K562 (cell line): Measurements from ENCODE around the gene COL15A1. TPM values are rescaled to one million over a fixed set of nuclear protein-coding genes. Genes with fewer than 3 reads are reported as not detected.

Experiments
- ATAC-seq: fragments of 200-7000 bp; cut with Tn5 transposase; 3 replicates; pipeline ENCODE4 v1.9.1; 2020; ENCODE audit warnings: moderate library complexity
- BruUV-seq: library from RNA; stranded (reverse); fragments of 400-500 nt; replicated peaks from 2 replicates; lab custom pipeline; 2021; lab: Mats Ljungman, UMichigan
- CTCF ChIA-PET: fragments of 300-600 bp; formaldehyde crosslinking; extraction: SDS; loops from one replicate; lab custom pipeline; 2021; ENCODE audit warnings: low intra/inter-chr PET ratio; lab: Yijun Ruan, JAX
- POLR2A ChIA-PET: fragments of 300-600, 350-650 bp; sonication (Branson Sonifier 250); formaldehyde crosslinking; extraction: SDS; loops from one replicate; lab custom pipeline; 2021; ENCODE audit warnings: antibody characterized with exemption, inconsistent platforms; lab: Yijun Ruan, JAX
- DNase-seq, 4 experiments: peaks; one replicate each; pipeline versions ENCODE4 v3.0.0 to v3.0.0-alpha.2; 2011 to 2018; ENCODE audit warnings: low spot score in 3 of 4, mixed read lengths in 3 of 4; ENCODE audit errors: extremely low read depth in 1 of 4
- FAIRE-seq: peaks from 2 replicates; lab custom pipeline; 2011; peaks lifted over from hg19 to GRCh38; lab: Jason Lieb, UNC
- H2AFZ ChIP-seq: 2 replicates; pipeline ENCODE4 v1.6.0; 2011; ENCODE audit warnings: low read depth, low read length, control low read depth, inconsistent platforms
- H3K27ac ChIP-seq: fragments of 200-600 bp; 3 replicates; pipeline ENCODE4 v1.8.0; 2011; ENCODE audit warnings: low read depth, mild to moderate bottlenecking, control low read depth, inconsistent platforms, low read length, moderate library complexity, mixed read lengths; ENCODE audit errors: extremely low read depth
- H3K27me3 ChIP-seq, 2 experiments: fragments of 300-600 bp in 1 of 2; 2 replicates in 1 of 2; 3 replicates in 1 of 2; pipeline versions ENCODE4 v1.6.0 to v1.8.0; 2011; ENCODE audit warnings: inconsistent platforms in 2 of 2, low read length in 2 of 2, mild to moderate bottlenecking in 1 of 2, mixed read lengths in 1 of 2, moderate library complexity in 1 of 2; ENCODE audit not compliant: control insufficient read depth in 2 of 2, insufficient read depth in 2 of 2
- H3K36me3 ChIP-seq: fragments of 300-600 bp; 3 replicates; pipeline ENCODE4 v1.8.0; 2011; ENCODE audit warnings: mild to moderate bottlenecking, low read length, inconsistent platforms; ENCODE audit not compliant: control insufficient read depth, insufficient read depth
- H3K4me1 ChIP-seq, 2 experiments: fragments of 200-600 bp in 1 of 2; replicated peaks in 1 of 2; 2 replicates in 1 of 2; 3 replicates in 1 of 2; pipeline versions ENCODE4 v1.5.1 to v1.8.0; 2011; ENCODE audit warnings: inconsistent platforms in 2 of 2, low read length in 2 of 2, mild to moderate bottlenecking in 1 of 2, mixed read lengths in 1 of 2, moderate library complexity in 1 of 2; ENCODE audit not compliant: control insufficient read depth in 2 of 2, insufficient read depth in 2 of 2
- H3K4me2 ChIP-seq: 2 replicates; pipeline ENCODE4 v1.6.1; 2011; ENCODE audit warnings: low read length, control low read depth, inconsistent platforms, mixed read lengths; ENCODE audit not compliant: insufficient read depth
- H3K4me3 ChIP-seq: fragments of 200-600 bp; sonication (generic), shearing (Covaris generic); 2 replicates; pipeline ENCODE4 v1.5.1; 2016; ENCODE audit warnings: control low read depth, inconsistent platforms
- H3K79me2 ChIP-seq: fragments of 200-600 bp; 3 replicates; pipeline ENCODE4 v1.8.0; 2011; ENCODE audit warnings: low read length, inconsistent platforms; ENCODE audit not compliant: control insufficient read depth, insufficient read depth
- H3K9ac ChIP-seq, 2 experiments: 2 replicates each; pipeline versions ENCODE4 v1.6.0 to v1.6.1; 2011; ENCODE audit warnings: low read depth in 2 of 2, low read length in 2 of 2, control low read depth in 1 of 2, inconsistent platforms in 1 of 2, mild to moderate bottlenecking in 1 of 2, mixed read lengths in 1 of 2; ENCODE audit not compliant: insufficient read depth in 1 of 2
- H3K9me1 ChIP-seq: one replicate; pipeline ENCODE4 v1.6.0; 2011; ENCODE audit warnings: inconsistent platforms, mild to moderate bottlenecking, low read length, moderate library complexity; ENCODE audit not compliant: control insufficient read depth, insufficient read depth
- H3K9me3 ChIP-seq: replicated peaks from 2 replicates; pipeline ENCODE4 v1.5.1; 2011; ENCODE audit warnings: low read depth, low read length, inconsistent platforms; ENCODE audit not compliant: control insufficient read depth, insufficient read depth
- H4K20me1 ChIP-seq: replicated peaks from 2 replicates; pipeline ENCODE4 v1.6.1; 2011; ENCODE audit warnings: low read length, inconsistent platforms, mixed read lengths; ENCODE audit not compliant: control insufficient read depth, insufficient read depth
- CBX8 ChIP-seq: fragments of 200-600 bp; sonication (generic); IDR thresholded peaks from 2 replicates; pipeline ENCODE4 v1.6.1; 2012; ENCODE audit warnings: borderline replicate concordance, mixed run types, low read depth, mild to moderate bottlenecking, moderate library complexity, mixed read lengths, low read length, control low read depth, inconsistent platforms; ENCODE audit not compliant: poor library complexity, severe bottlenecking; ENCODE audit errors: extremely low read depth
- E2F6 ChIP-seq, 2 experiments: IDR thresholded peaks; 2 replicates each; pipeline ENCODE4 v1.6.1; 2011; ENCODE audit warnings: borderline replicate concordance in 1 of 2, control low read depth in 1 of 2, low read depth in 1 of 2, low read length in 1 of 2, mild to moderate bottlenecking in 1 of 2, mixed read lengths in 1 of 2, moderate library complexity in 1 of 2; ENCODE audit not compliant: insufficient read depth in 1 of 2, insufficient read length in 1 of 2, poor library complexity in 1 of 2, severe bottlenecking in 1 of 2; ENCODE audit errors: extremely low read depth in 1 of 2
- FOXP1 ChIP-seq: sonication (generic); formaldehyde crosslinking; IDR thresholded peaks from 2 replicates; pipeline ENCODE4 v1.8.0; 2022; ENCODE audit warnings: mild to moderate bottlenecking, missing genetic modification reagents
- PURB ChIP-seq: sonication (generic); formaldehyde crosslinking; IDR thresholded peaks from 2 replicates; pipeline ENCODE4 v1.9.0; 2021; ENCODE audit warnings: low read depth, mild to moderate bottlenecking, missing genetic modification reagents
- WGBS: fragments of 100-300 bp; shearing (Covaris generic); methylation state at CpG from one replicate; pipeline ENCODE4 v1.1.6; 2016; ENCODE audit warnings: low coverage, mixed read lengths; ENCODE audit not compliant: insufficient coverage; ENCODE audit errors: missing lambda C conversion rate; 5-methylcytosine and 5-hydroxymethylcytosine counted together
- in situ Hi-C: fragments of 300-500 bp; cut with MboI; formaldehyde crosslinking; loops from 4 replicates; pipeline ENCODE4 v1.15.0; 2018; ENCODE audit warnings: inconsistent platforms, mixed read lengths
- intact Hi-C: fragments of 100-400 bp; cut with micrococcal nuclease; formaldehyde crosslinking; loops from 2 replicates; pipeline ENCODE4 v1.14.2; 2022
- polyA plus RNA-seq, 8 experiments: library from polyadenylated mRNA; depleted of rRNA in 4 of 8; stranded (reverse) in 5 of 8; unstranded in 3 of 8; fragments of >200 nt; fragmentation: Nextera tagmentation in 2 of 8; fragmentation: Illumina TruSeq in 1 of 8; extraction: Ambion mirVana in 2 of 8; extraction: Trizol in 1 of 8; gene quantifications; 2 replicates each; pipeline versions ENCODE4 v1.2.1 to v1.2.3, GENCODE V29; 2011 to 2014; ENCODE audit warnings: inconsistent platforms in 1 of 8, missing spikeins in 1 of 8
- total RNA-seq, 7 experiments: library from RNA; depleted of rRNA in 6 of 7; stranded (reverse); fragments of >200 nt in 6 of 7; fragmentation: Illumina TruSeq in 2 of 7; extraction: Trizol in 2 of 7; gene quantifications; 2 replicates each; pipeline versions ENCODE4 v1.2.1 to v1.2.3, GENCODE V29; 2011 to 2021; ENCODE audit warnings: low replicate concordance in 1 of 7
- TF ChIP-seq, protein P1 (sequence below): sonication (generic); formaldehyde crosslinking; IDR thresholded peaks from 2 replicates; pipeline ENCODE4 v1.4.0; 2020; ENCODE audit warnings: mild to moderate bottlenecking, missing genetic modification reagents
- TF ChIP-seq, protein P2 (sequence below), 2 experiments: IDR thresholded peaks in 1 of 2; conservative IDR thresholded peaks in 1 of 2; 2 replicates each; pipeline ENCODE4 v1.6.1; 2016; ENCODE audit warnings: low read depth in 2 of 2, mild to moderate bottlenecking in 1 of 2, missing compliant biosample characterization in 1 of 2, missing genetic modification characterization in 1 of 2, moderate library complexity in 1 of 2

COL15A1 gene
- total and polyA plus RNA-seq, 9 of the 15 experiments (the other 6 are each of a cell fraction or from before 2014, with no cell fraction given): 0.46 to 5.1 (median 2.6) TPM

DNA sequence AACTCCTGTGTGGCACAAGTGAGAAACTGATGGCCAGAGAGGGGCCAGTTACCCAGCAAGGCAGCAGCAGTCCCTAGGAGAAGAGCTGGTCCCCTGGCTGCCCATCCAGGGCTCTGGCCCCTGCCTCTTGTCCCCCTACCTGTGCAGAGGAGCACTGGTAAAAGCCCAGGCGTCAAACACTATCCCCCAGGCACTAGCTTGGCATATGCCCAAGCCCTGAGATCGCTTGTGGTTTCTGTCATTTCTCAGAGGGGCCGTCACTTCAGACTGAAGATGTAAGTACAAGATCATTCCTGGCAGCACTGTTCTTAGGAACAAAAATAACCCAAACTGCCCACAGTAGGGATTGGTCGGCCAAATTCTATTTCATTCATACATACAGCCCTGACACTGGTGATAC is 53.9 kb downstream of the COL15A1 start:
- POLR2A ChIA-PET: interaction anchor here (0.6 to 2.2 kb wide), 4 partner anchors 10 to 496 kb away, joined by 3 to 8 read pairs (median 4); no protein-coding TSS in a partner anchor
- Histone ChIP-seq H3K9ac (no peak overlapping the region), H3K9me3 (no peaks in the 10 kb centered on the region; the same call in 1 of the 2 replicates), H3K27ac (no peak overlapping the region), H2AFZ (no peak overlapping the region), H3K9me1 (no peaks in the 10 kb centered on the region), H3K4me2 (no peak overlapping the region), H3K36me3 (no peaks in the 10 kb centered on the region), H3K27me3 (0 out of 5 replicates have a peak, but pooled peaks cover 0 to 4% of the 10 kb centered on the region in 2 experiments), H3K4me3 (no peak overlapping the region), H3K4me1 (peaks cover 24 to 27% of the 10 kb centered on the region in 2 experiments), H3K79me2 (no peaks in the 10 kb centered on the region)
- in situ Hi-C loops (loop anchor here (5.0 kb wide), 1 partner anchor 150 kb away; no protein-coding TSS in a partner anchor), intact Hi-C loops (loop anchor here (2.0 kb wide), 1 partner anchor 207 kb away; no protein-coding TSS in a partner anchor)
- WGBS: 33% methylated on average over 4 of the region's 4 CpGs
- ATAC-seq (no peak), DNase-seq (no peak)
- CTCF ChIA-PET: interaction anchor here (1.4 to 4.3 kb wide), 3 partner anchors 137 to 191 kb away, joined by 4 to 34 read pairs (median 14); partner anchors contain the start of gene GALNT12
- no TSS peak for BruUV-seq
- TF ChIP-seq PURB (CRISPR knock-in tag) (no peak), E2F6 (IDR thresholded peaks at IDR 0.05; ENCODE audit: borderline replicate concordance in 1 of 2, extremely low read depth in 1 of 2, insufficient read depth in 1 of 2, insufficient read length in 1 of 2, low read depth in 1 of 2, low read length in 1 of 2, poor library complexity in 1 of 2, severe bottlenecking in 1 of 2) (no peak), FOXP1 (CRISPR knock-in tag) (no peak), CBX8 (no peak)
- TF ChIP-seq, protein P1, sequence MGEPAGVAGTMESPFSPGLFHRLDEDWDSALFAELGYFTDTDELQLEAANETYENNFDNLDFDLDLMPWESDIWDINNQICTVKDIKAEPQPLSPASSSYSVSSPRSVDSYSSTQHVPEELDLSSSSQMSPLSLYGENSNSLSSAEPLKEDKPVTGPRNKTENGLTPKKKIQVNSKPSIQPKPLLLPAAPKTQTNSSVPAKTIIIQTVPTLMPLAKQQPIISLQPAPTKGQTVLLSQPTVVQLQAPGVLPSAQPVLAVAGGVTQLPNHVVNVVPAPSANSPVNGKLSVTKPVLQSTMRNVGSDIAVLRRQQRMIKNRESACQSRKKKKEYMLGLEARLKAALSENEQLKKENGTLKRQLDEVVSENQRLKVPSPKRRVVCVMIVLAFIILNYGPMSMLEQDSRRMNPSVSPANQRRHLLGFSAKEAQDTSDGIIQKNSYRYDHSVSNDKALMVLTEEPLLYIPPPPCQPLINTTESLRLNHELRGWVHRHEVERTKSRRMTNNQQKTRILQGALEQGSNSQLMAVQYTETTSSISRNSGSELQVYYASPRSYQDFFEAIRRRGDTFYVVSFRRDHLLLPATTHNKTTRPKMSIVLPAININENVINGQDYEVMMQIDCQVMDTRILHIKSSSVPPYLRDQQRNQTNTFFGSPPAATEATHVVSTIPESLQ (CRISPR knock-in tag): no peak
- TF ChIP-seq, protein P2, sequence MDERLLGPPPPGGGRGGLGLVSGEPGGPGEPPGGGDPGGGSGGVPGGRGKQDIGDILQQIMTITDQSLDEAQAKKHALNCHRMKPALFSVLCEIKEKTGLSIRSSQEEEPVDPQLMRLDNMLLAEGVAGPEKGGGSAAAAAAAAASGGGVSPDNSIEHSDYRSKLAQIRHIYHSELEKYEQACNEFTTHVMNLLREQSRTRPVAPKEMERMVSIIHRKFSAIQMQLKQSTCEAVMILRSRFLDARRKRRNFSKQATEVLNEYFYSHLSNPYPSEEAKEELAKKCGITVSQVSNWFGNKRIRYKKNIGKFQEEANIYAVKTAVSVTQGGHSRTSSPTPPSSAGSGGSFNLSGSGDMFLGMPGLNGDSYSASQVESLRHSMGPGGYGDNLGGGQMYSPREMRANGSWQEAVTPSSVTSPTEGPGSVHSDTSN (CRISPR knock-in tag; IDR thresholded peaks at IDR 0.05; ENCODE audit: low read depth): no peak
- TF ChIP-seq, protein P2 (tag; conservative IDR thresholded peaks at IDR 0.05; ENCODE audit: low read depth): no peak
- TF ChIP-seq, all 486 proteins: peak for 0
- FAIRE-seq: no peak
- H4K20me1 ChIP-seq: no peaks in the 10 kb centered on the region
